Measurements from ENCODE around the gene AGO1. TPM values are rescaled to one million over a fixed set of nuclear protein-coding genes. Genes with fewer than 3 reads are reported as not detected.

The AGO1 gene
- total and polyA plus RNA-seq, 2 donors (not counting 1 experiment from before 2014, with no cell fraction given), result 10.1 to 41.3 TPM

- H3K9me3 Mint-ChIP-seq (ENCODE audit: insufficient read depth), result no peaks in the 10 kb centered on the region
- Histone ChIP-seq H2AFZ (ENCODE audit: insufficient read depth, low read depth, low read length, poor library complexity, severe bottlenecking) (no peak overlapping the region), H3K27me3 (replicated peaks in 1 of 4; ENCODE audit: control extremely low read depth in 1 of 4, control insufficient read depth in 3 of 4, insufficient read depth in 4 of 4, low read length in 3 of 4) (no peaks in the 10 kb centered on the region), H4K20me1 (ENCODE audit: control insufficient read depth, insufficient read depth, low read length, poor library complexity, severe bottlenecking) (no peaks in the 10 kb centered on the region), H3K4me1 (ENCODE audit: control insufficient read depth in 2 of 2, insufficient read depth in 2 of 2, low read length in 2 of 2) (peaks cover 0 to 3% of the 10 kb centered on the region in 2 donors), H3K4me2 (replicated peaks; ENCODE audit: low read depth, low read length, poor library complexity, severe bottlenecking) (no peak overlapping the region), H3K79me2 (ENCODE audit: control insufficient read depth, insufficient read depth, low read length) (no peaks in the 10 kb centered on the region), H3K27ac (ENCODE audit: low read length in 2 of 2) (no peak overlapping the region), H3K9me3 (ENCODE audit: control extremely low read depth in 1 of 3, control insufficient read depth in 2 of 3, insufficient read depth in 1 of 3, low read length in 2 of 3) (no peaks in the 10 kb centered on the region), H3K9ac (ENCODE audit: low read length) (no peak overlapping the region), H3K36me3 (replicated peaks in 1 of 2; ENCODE audit: control extremely low read depth in 1 of 2, control insufficient read depth in 1 of 2, extremely low read depth in 1 of 2, insufficient read depth in 2 of 2, low read length in 1 of 2) (peaks cover 5 to 32% of the 10 kb centered on the region in 2 experiments), H3K4me3 (ENCODE audit: control extremely low read depth in 1 of 5, extremely low read depth in 1 of 5, insufficient read depth in 1 of 5, low read depth in 2 of 5, low read length in 4 of 5) (no peak overlapping the region)
- ChIA-PET POLR2A (no interaction called here), CTCF (interaction anchor here (0.7 to 1.2 kb wide), 2 partner anchors 9 to 452 kb away, joined by 3 read pairs; no protein-coding TSS in a partner anchor)
- peaks cover 5% of the 10 kb centered on the region for H3K4me1 Mint-ChIP-seq
- intact Hi-C loops (cut with micrococcal nuclease), result no loop called here
- no peak for DNase-seq
- no peak for ATAC-seq (ENCODE audit: low read depth)
- H3K27ac Mint-ChIP-seq, result no peak overlapping the region
- no peak for TF ChIP-seq CTCF (IDR thresholded peaks at IDR 0.05)
- TF ChIP-seq EZH2 (IDR thresholded peaks at IDR 0.05; ENCODE audit: borderline replicate concordance, insufficient read depth, low read depth, low read length, poor library complexity, severe bottlenecking), result no peak
- H3K27me3 Mint-ChIP-seq, result no peaks in the 10 kb centered on the region
- no CpG with 5 or more reads among the region's 5 CpGs for WGBS (ENCODE audit: insufficient coverage)
- H3K4me3 Mint-ChIP-seq, result no peak overlapping the region
Observed at GRCh38 chr1:35850716-35851115, 32.3 kb upstream of the AGO1 start.

GRCh38 chr1:35851132-35851869 is 31.7 kb upstream of the AGO1 start:
- no peaks in the 10 kb centered on the region for H4K20me1 ChIP-seq (ENCODE audit: control insufficient read depth, insufficient read depth, low read length, poor library complexity, severe bottlenecking)
- no peak for DNase-seq
- intact Hi-C loops (cut with micrococcal nuclease), result no loop called here
- CTCF ChIA-PET, result interaction anchor here (1.2 kb wide), 1 partner anchor 9 kb away, joined by 3 read pairs; no protein-coding TSS in a partner anchor
- TF ChIP-seq CTCF (IDR thresholded peaks at IDR 0.05), result no peak
- H3K4me3 ChIP-seq (ENCODE audit: control extremely low read depth in 1 of 5, extremely low read depth in 1 of 5, insufficient read depth in 1 of 5, low read depth in 2 of 5, low read length in 4 of 5), result no peak overlapping the region
- no peak overlapping the region for H3K4me3 Mint-ChIP-seq
- H3K36me3 ChIP-seq (replicated peaks in 1 of 2; ENCODE audit: control extremely low read depth in 1 of 2, control insufficient read depth in 1 of 2, extremely low read depth in 1 of 2, insufficient read depth in 2 of 2, low read length in 1 of 2), result peaks cover 5 to 29% of the 10 kb centered on the region in 2 experiments
- peaks cover 5% of the 10 kb centered on the region for H3K4me1 Mint-ChIP-seq
- no peaks in the 10 kb centered on the region for H3K9me3 Mint-ChIP-seq (ENCODE audit: insufficient read depth)
- no peaks in the 10 kb centered on the region for H3K27me3 ChIP-seq (replicated peaks in 1 of 4; ENCODE audit: control extremely low read depth in 1 of 4, control insufficient read depth in 3 of 4, insufficient read depth in 4 of 4, low read length in 3 of 4)
- no peak overlapping the region for H2AFZ ChIP-seq (ENCODE audit: insufficient read depth, low read depth, low read length, poor library complexity, severe bottlenecking)
- H3K27ac ChIP-seq (ENCODE audit: low read length in 2 of 2), result no peak overlapping the region
- H3K27me3 Mint-ChIP-seq, result no peaks in the 10 kb centered on the region
- ATAC-seq (ENCODE audit: low read depth), result no peak
- no peak overlapping the region for H3K9ac ChIP-seq (ENCODE audit: low read length)
- no peak overlapping the region for H3K4me2 ChIP-seq (replicated peaks; ENCODE audit: low read depth, low read length, poor library complexity, severe bottlenecking)
- peaks cover 0 to 3% of the 10 kb centered on the region in 2 donors for H3K4me1 ChIP-seq (ENCODE audit: control insufficient read depth in 2 of 2, insufficient read depth in 2 of 2, low read length in 2 of 2)
- no peak overlapping the region for H3K27ac Mint-ChIP-seq
- POLR2A ChIA-PET, result no interaction called here
- H3K79me2 ChIP-seq (ENCODE audit: control insufficient read depth, insufficient read depth, low read length), result no peaks in the 10 kb centered on the region
- H3K9me3 ChIP-seq (ENCODE audit: control extremely low read depth in 1 of 3, control insufficient read depth in 2 of 3, insufficient read depth in 1 of 3, low read length in 2 of 3), result no peaks in the 10 kb centered on the region
- WGBS (ENCODE audit: insufficient coverage), result 100% methylated on average over 1 of the region's 3 CpGs
